Fibroblast of pulmonary artery (primary cell): ENCODE measurements around the gene CAND1.
A peak's percentile ranks its signal among the peaks of the same experiment; 100 is the strongest.

Experiments
- DNase-seq: peaks from one replicate; pipeline ENCODE4 v3.0.0-alpha.2; 2010; ENCODE audit warnings: low read depth
- H3K4me3 ChIP-seq: replicated peaks from 2 replicates; pipeline ENCODE4 v1.5.1; 2011; ENCODE audit warnings: low read depth, mild to moderate bottlenecking, control low read depth, low read length, moderate library complexity
- TF ChIP-seq, protein P1 (sequence below): IDR thresholded peaks from 2 replicates; pipeline ENCODE4 v1.5.1; 2011; ENCODE audit warnings: mild to moderate bottlenecking, control low read depth, low read length, inconsistent platforms; ENCODE audit errors: missing control alignments

The CAND1 gene

GRCh38 chr12:67352682-67353081 is 83.5 kb downstream of the CAND1 start:
- DNase-seq = no peak
- TF ChIP-seq, protein P1, sequence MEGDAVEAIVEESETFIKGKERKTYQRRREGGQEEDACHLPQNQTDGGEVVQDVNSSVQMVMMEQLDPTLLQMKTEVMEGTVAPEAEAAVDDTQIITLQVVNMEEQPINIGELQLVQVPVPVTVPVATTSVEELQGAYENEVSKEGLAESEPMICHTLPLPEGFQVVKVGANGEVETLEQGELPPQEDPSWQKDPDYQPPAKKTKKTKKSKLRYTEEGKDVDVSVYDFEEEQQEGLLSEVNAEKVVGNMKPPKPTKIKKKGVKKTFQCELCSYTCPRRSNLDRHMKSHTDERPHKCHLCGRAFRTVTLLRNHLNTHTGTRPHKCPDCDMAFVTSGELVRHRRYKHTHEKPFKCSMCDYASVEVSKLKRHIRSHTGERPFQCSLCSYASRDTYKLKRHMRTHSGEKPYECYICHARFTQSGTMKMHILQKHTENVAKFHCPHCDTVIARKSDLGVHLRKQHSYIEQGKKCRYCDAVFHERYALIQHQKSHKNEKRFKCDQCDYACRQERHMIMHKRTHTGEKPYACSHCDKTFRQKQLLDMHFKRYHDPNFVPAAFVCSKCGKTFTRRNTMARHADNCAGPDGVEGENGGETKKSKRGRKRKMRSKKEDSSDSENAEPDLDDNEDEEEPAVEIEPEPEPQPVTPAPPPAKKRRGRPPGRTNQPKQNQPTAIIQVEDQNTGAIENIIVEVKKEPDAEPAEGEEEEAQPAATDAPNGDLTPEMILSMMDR = no peak
- no peak overlapping the region for H3K4me3 ChIP-seq

DNA sequence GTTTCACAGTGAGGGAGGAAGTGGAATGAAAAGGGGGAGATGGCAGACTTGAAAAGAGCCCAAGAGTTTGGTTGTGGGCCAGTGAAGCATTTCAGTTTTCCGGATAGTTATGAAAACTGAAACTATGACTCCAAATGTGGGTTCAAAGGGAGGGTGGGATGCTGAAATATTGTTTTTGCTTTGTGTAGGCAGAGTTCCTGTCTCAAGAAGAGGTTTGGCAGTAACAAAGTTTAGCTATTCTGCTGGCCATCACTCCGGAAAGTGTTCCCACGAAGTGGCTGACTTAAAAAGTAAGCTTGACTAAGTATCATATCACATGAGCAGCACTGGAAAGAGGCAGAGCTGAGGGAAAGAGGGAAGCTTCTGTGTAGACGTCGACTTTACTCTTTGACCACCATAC is 85.2 kb downstream of the CAND1 start:
- peak; percentile 62 for DNase-seq
- peak overlapping the region; percentile 6 for H3K4me3 ChIP-seq
- TF ChIP-seq, protein P1 = no peak

DNA sequence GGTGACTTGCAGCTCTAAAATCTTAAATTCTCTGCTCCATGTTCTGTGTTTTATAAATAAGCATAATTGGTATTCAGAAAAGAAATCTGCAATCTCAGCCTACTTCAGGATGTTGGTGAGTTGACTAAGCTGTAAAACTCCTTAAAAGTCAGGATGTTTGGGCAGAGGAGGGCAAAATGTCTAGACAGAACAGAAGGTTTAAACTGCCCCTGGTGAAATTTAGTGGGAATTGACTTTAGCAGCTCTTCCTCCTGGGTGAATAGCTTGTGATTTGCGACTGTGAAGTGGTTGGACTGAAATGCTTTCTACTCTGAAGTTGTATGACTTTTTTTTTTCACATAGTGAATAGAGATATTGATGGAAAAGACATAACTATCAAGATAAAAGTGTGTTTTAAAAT is 85.8 kb downstream of the CAND1 start:
- TF ChIP-seq, protein P1 = peak; percentile 3
- no peak overlapping the region for H3K4me3 ChIP-seq
- DNase-seq = peak; percentile 24

- TF ChIP-seq, protein P1 = peak; percentile 54
- no peak overlapping the region for H3K4me3 ChIP-seq
- peak; percentile 81 for DNase-seq
Measured at GRCh38 chr12:67355428-67356379, 86.5 kb downstream of the CAND1 start.

GRCh38 chr12:67356380-67356774 is 87.2 kb downstream of the CAND1 start:
- TF ChIP-seq, protein P1 = no peak
- no peak overlapping the region for H3K4me3 ChIP-seq
- no peak for DNase-seq

DNA sequence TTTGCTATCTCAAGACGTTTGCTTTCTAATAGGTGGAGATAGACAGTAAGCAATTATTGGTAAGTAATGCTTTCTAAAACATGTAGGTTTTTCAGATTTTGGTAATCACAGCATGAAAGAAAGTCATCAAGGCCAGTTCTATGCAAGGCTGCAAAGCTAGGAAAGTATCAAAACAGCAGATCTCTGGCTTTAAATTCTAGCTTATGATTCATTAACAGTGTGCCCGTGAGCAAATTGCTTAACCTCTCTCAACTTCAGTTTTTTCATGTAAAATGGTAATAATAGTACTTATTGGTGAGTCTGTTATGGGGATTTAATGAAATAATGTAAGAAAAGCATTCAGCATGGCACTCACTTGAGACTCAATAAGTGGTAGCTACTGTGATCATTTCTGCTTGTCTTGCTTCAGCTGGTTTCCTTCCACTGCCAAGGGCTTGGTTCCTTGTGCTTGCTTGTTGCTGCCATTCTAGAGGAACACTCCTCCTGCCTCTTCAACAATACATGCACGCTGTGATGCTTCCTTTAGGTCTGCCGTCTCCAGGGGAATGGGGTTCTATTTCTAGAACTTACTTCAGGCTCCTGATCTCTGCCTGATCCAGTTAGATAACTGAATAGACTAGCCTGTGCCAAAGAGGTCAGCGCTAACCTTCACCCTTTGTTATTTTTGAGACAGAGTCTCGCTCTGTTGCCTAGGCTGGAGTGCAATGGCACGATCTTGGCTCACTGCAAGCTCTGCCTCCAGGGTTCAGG is 88.4 kb downstream of the CAND1 start:
- TF ChIP-seq, protein P1 = no peak
- H3K4me3 ChIP-seq = no peak overlapping the region
- DNase-seq = no peak
